ENCODE results near the gene FLNB.

FLNB gene

DNA sequence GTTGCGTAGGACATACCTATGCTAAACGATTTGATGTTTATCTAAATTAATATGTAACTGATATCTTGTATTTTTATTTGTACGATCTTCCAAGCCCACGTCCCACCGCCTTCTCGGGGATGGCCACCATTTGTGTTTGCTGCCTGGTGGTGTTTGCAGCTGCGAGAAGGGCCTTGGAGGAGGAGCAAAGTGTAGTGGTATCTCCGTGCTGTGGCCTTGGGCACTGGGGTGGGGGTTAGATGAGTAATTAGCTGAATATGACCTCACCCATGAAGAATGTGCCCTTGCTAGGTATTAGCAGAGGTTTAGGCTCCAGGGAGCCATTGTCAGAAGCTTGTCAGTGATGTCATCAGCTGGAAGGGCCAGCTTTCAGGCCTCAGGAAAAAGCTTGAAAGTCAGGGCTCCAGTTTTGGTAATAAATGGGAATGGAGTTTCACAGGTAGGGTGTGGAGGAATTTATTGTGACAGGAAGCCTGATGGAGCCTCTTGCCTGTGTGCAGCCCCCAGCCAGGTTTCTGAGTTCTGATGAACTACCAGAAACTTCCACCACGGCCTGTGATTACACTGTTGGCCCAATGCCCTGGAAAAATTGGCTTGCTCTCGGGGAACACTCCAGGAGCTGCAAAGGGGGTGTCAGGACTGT, 41.0 kb downstream of the FLNB start (continued):
- TF ChIP-seq, protein P1, sequence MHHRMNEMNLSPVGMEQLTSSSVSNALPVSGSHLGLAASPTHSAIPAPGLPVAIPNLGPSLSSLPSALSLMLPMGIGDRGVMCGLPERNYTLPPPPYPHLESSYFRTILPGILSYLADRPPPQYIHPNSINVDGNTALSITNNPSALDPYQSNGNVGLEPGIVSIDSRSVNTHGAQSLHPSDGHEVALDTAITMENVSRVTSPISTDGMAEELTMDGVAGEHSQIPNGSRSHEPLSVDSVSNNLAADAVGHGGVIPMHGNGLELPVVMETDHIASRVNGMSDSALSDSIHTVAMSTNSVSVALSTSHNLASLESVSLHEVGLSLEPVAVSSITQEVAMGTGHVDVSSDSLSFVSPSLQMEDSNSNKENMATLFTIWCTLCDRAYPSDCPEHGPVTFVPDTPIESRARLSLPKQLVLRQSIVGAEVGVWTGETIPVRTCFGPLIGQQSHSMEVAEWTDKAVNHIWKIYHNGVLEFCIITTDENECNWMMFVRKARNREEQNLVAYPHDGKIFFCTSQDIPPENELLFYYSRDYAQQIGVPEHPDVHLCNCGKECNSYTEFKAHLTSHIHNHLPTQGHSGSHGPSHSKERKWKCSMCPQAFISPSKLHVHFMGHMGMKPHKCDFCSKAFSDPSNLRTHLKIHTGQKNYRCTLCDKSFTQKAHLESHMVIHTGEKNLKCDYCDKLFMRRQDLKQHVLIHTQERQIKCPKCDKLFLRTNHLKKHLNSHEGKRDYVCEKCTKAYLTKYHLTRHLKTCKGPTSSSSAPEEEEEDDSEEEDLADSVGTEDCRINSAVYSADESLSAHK (tag by site-specific recombination; IDR thresholded peaks at IDR 0.05): peak; percentile 70
- TF ChIP-seq YY1 (tag by site-specific recombination; IDR thresholded peaks at IDR 0.05): no peak
- TF ChIP-seq, protein P2, sequence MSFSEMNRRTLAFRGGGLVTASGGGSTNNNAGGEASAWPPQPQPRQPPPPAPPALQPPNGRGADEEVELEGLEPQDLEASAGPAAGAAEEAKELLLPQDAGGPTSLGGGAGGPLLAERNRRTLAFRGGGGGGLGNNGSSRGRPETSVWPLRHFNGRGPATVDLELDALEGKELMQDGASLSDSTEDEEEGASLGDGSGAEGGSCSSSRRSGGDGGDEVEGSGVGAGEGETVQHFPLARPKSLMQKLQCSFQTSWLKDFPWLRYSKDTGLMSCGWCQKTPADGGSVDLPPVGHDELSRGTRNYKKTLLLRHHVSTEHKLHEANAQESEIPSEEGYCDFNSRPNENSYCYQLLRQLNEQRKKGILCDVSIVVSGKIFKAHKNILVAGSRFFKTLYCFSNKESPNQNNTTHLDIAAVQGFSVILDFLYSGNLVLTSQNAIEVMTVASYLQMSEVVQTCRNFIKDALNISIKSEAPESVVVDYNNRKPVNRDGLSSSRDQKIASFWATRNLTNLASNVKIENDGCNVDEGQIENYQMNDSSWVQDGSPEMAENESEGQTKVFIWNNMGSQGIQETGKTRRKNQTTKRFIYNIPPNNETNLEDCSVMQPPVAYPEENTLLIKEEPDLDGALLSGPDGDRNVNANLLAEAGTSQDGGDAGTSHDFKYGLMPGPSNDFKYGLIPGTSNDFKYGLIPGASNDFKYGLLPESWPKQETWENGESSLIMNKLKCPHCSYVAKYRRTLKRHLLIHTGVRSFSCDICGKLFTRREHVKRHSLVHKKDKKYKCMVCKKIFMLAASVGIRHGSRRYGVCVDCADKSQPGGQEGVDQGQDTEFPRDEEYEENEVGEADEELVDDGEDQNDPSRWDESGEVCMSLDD (tag by site-specific recombination; IDR thresholded peaks at IDR 0.05): 0 out of 2 replicates have a peak, but pooled peaks have one; percentile 39
- TF ChIP-seq ZNF266 (tag by site-specific recombination; IDR thresholded peaks at IDR 0.05; ENCODE audit: low read depth): no peak
- TF ChIP-seq ZNF140 (tag by site-specific recombination; IDR thresholded peaks at IDR 0.05): no peak
- no peak for TF ChIP-seq ZNF473 (tag by site-specific recombination; IDR thresholded peaks at IDR 0.05)
- peak; percentile 46; the same call in 1 of the 2 replicates for TF ChIP-seq ZNF561 (tag by site-specific recombination; IDR thresholded peaks at IDR 0.05; ENCODE audit: borderline replicate concordance)
- peak; percentile 98 for TF ChIP-seq ZNF629 (tag by site-specific recombination; IDR thresholded peaks at IDR 0.05)
- no peak for TF ChIP-seq ZNF670 (tag by site-specific recombination; IDR thresholded peaks at IDR 0.05; ENCODE audit: low read depth)
- 0 out of 2 replicates have a peak, but pooled peaks have one; percentile 24 for TF ChIP-seq EGR2 (tag by site-specific recombination; IDR thresholded peaks at IDR 0.05; ENCODE audit: low read depth)
- 0 out of 2 replicates have a peak, but pooled peaks have one; percentile 30 for TF ChIP-seq SCRT2 (tag by site-specific recombination; IDR thresholded peaks at IDR 0.05)
- TF ChIP-seq, protein P3, sequence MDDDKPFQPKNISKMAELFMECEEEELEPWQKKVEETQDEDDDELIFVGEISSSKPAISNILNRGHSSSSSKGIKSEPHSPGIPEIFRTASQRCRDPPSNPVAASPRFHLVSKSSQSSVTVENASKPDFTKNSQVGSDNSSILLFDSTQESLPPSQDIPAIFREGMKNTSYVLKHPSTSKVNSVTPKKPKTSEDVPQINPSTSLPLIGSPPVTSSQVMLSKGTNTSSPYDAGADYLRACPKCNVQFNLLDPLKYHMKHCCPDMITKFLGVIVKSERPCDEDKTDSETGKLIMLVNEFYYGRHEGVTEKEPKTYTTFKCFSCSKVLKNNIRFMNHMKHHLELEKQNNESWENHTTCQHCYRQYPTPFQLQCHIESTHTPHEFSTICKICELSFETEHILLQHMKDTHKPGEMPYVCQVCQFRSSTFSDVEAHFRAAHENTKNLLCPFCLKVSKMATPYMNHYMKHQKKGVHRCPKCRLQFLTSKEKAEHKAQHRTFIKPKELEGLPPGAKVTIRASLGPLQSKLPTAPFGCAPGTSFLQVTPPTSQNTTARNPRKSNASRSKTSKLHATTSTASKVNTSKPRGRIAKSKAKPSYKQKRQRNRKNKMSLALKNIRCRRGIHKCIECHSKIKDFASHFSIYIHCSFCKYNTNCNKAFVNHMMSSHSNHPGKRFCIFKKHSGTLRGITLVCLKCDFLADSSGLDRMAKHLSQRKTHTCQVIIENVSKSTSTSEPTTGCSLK (tag by site-specific recombination; IDR thresholded peaks at IDR 0.05): no peak
- TF ChIP-seq ZNF664 (tag by site-specific recombination; IDR thresholded peaks at IDR 0.05): 0 out of 2 replicates have a peak, but pooled peaks have one; percentile 31
- peak; percentile 67 for TF ChIP-seq ZFP69B (tag by site-specific recombination; IDR thresholded peaks at IDR 0.05)
- TF ChIP-seq OSR2 (tag by site-specific recombination; IDR thresholded peaks at IDR 0.05): peak; percentile 84
- peak; percentile 35; the same call in 1 of the 2 replicates for TF ChIP-seq ZNF660 (tag by site-specific recombination; IDR thresholded peaks at IDR 0.05)
- TF ChIP-seq ZBTB21 (tag by site-specific recombination; IDR thresholded peaks at IDR 0.05): peak; percentile 93
- peak; percentile 76; the same call in 1 of the 2 replicates for TF ChIP-seq ZSCAN30 (tag by site-specific recombination; IDR thresholded peaks at IDR 0.05)
- TF ChIP-seq ZNF221 (tag by site-specific recombination; IDR thresholded peaks at IDR 0.05; ENCODE audit: borderline replicate concordance): no peak
- TF ChIP-seq ZFP37 (tag by site-specific recombination; IDR thresholded peaks at IDR 0.05): peak; percentile 81; the same call in 1 of the 2 replicates
- TF ChIP-seq WT1 (tag by site-specific recombination; IDR thresholded peaks at IDR 0.05): peak; percentile 76
- no peak for TF ChIP-seq ZNF175 (tag by site-specific recombination; IDR thresholded peaks at IDR 0.05)
- peak; percentile 72 for TF ChIP-seq ZBTB17 (tag by site-specific recombination; IDR thresholded peaks at IDR 0.05)
- TF ChIP-seq ZNF585B (tag by site-specific recombination; IDR thresholded peaks at IDR 0.05): no peak
- TF ChIP-seq SALL2 (tag by site-specific recombination; IDR thresholded peaks at IDR 0.05; ENCODE audit: borderline replicate concordance): no peak
- TF ChIP-seq OVOL3 (tag by site-specific recombination; IDR thresholded peaks at IDR 0.05): no peak
- peak; percentile 68 for TF ChIP-seq ZNF366 (tag by site-specific recombination; conservative IDR thresholded peaks at IDR 0.05)
- TF ChIP-seq ZNF350 (tag by site-specific recombination; IDR thresholded peaks at IDR 0.05): no peak
- TF ChIP-seq ZNF843 (tag by site-specific recombination; IDR thresholded peaks at IDR 0.05): peak; percentile 80
- no peak for TF ChIP-seq SP2 (tag by site-specific recombination; IDR thresholded peaks at IDR 0.05)
- no peak for TF ChIP-seq HOXD13 (CRISPR knock-in tag; IDR thresholded peaks at IDR 0.05; ENCODE audit: borderline replicate concordance)
- no peak for TF ChIP-seq KLF9 (tag by site-specific recombination; IDR thresholded peaks at IDR 0.05; ENCODE audit: low read depth)
- peak; percentile 44; the same call in 1 of the 2 replicates for TF ChIP-seq KLF1 (tag by site-specific recombination; IDR thresholded peaks at IDR 0.05)
- TF ChIP-seq, protein P4, sequence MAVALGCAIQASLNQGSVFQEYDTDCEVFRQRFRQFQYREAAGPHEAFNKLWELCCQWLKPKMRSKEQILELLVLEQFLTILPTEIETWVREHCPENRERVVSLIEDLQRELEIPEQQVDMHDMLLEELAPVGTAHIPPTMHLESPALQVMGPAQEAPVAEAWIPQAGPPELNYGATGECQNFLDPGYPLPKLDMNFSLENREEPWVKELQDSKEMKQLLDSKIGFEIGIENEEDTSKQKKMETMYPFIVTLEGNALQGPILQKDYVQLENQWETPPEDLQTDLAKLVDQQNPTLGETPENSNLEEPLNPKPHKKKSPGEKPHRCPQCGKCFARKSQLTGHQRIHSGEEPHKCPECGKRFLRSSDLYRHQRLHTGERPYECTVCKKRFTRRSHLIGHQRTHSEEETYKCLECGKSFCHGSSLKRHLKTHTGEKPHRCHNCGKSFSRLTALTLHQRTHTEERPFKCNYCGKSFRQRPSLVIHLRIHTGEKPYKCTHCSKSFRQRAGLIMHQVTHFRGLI (tag by site-specific recombination; IDR thresholded peaks at IDR 0.05): no peak

Data from HEK293 (cell line).